Suprapubic skin (tissue), 4 donors: ENCODE results near the gene ASPDH.

Experiments used
- CTCF ChIP-seq, 2 donors: fragments of 200-600 bp in 1 of 2; fragments of 450-650 bp in 1 of 2; sonication (generic) in 1 of 2; IDR thresholded peaks; one replicate each; pipeline ENCODE4 v1.5.1; 2016 to 2019; ENCODE audit warnings: antibody characterized with exemption in 2 of 2, mild to moderate bottlenecking in 1 of 2, moderate library complexity in 1 of 2
- EP300 ChIP-seq: sonication (generic); formaldehyde crosslinking; IDR thresholded peaks from one replicate; pipeline ENCODE4 v1.6.1; 2017; ENCODE audit warnings: antibody characterized with exemption
- POLR2A ChIP-seq, 2 donors: fragments of 450-650 bp; IDR thresholded peaks; one replicate each; pipeline ENCODE4 v1.6.1; 2017; ENCODE audit warnings: antibody characterized with exemption in 2 of 2, mild to moderate bottlenecking in 2 of 2, moderate library complexity in 2 of 2
- POLR2AphosphoS5 ChIP-seq, 3 donors: sonication (generic); formaldehyde crosslinking; IDR thresholded peaks; one replicate each; pipeline ENCODE4 v1.6.1; 2017; ENCODE audit warnings: antibody characterized with exemption in 3 of 3

GRCh38 chr19:50501186-50501567 is 12.5 kb downstream of the ASPDH start:
- TF ChIP-seq CTCF (IDR thresholded peaks at IDR 0.05) (no peak), POLR2A (IDR thresholded peaks at IDR 0.05) (no peak), EP300 (no peak), POLR2AphosphoS5 (IDR thresholded peaks at IDR 0.05) (no peak)
